ENCODE measurements around the gene SEC22A. TPM values are rescaled to one million over a fixed set of nuclear protein-coding genes. Genes with fewer than 3 reads are reported as not detected.
A peak's percentile ranks its signal among the peaks of the same experiment; 100 is the strongest.

The SEC22A gene
- total and polyA plus RNA-seq, 2 of the 13 experiments (the other 11 are each of a cell fraction or from before 2014, with no cell fraction given), result 14.1 to 17.3 TPM

DNA sequence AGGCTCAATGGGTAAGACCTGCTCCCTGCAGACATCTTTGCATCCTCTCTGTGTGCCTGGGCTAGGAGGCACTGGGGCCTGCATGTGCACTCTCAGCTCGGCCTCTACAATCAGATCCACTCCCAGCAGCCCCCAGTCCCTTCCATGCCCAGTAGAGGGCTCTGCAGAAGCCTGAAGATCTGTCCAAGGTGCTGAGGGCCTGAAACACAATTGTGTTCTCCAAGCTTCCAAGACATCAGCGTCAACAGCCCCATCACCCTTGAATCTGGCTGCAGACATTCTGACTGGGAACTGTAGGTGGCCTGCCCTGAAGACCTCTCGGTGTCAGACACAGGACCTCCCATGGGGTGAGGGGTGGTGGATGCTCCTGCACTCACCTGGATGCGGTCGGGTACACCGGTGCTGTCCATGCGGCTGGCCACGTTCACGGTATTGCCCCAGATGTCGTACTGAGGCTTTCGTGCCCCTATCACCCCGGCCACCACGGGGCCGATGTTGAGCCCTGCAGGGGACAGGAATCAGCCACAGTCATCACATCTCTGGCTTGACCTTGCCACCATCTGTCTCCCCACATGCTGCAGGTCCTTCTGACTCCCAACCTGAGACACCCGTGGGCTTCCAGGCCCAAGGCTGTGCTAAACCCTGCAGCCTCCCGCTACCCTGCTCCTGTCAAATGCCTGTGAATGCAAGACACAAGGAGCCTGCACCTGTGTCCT, 84.7 kb downstream of the SEC22A start (continued):
- TF ChIP-seq ZNF704 (CRISPR knock-in tag; IDR thresholded peaks at IDR 0.05; ENCODE audit: borderline replicate concordance) (peak; percentile 78; the same call in 1 of the 2 replicates), ZHX2 (IDR thresholded peaks at IDR 0.05; ENCODE audit: low read depth) (no peak), ZHX2 (CRISPR knock-in tag; IDR thresholded peaks at IDR 0.05; ENCODE audit: borderline replicate concordance) (0 out of 2 replicates have a peak, but pooled peaks have one; percentile 35), ZBTB43 (CRISPR knock-in tag; conservative IDR thresholded peaks at IDR 0.05) (peak; percentile 91), SMAD3 (CRISPR knock-in tag; IDR thresholded peaks at IDR 0.05) (peak; percentile 94), ATF6 (CRISPR knock-in tag; conservative IDR thresholded peaks at IDR 0.05) (peak; percentile 99), ZFP90 (CRISPR knock-in tag; IDR thresholded peaks at IDR 0.05; ENCODE audit: borderline replicate concordance) (peak; percentile 83; the same call in 1 of the 2 replicates), REPIN1 (CRISPR knock-in tag; IDR thresholded peaks at IDR 0.05; ENCODE audit: borderline replicate concordance, low read depth) (peak; percentile 61; the same call in 1 of the 2 replicates), ZNF660 (CRISPR knock-in tag; IDR thresholded peaks at IDR 0.05; ENCODE audit: borderline replicate concordance, low read depth) (no peak), KMT2B (CRISPR knock-in tag; IDR thresholded peaks at IDR 0.05) (peak; percentile 81), KDM5B (CRISPR knock-in tag; IDR thresholded peaks at IDR 0.05; ENCODE audit: borderline replicate concordance) (peak; percentile 32; the same call in 1 of the 2 replicates), ZBTB20 (CRISPR knock-in tag; IDR thresholded peaks at IDR 0.05; ENCODE audit: borderline replicate concordance, low read depth) (peak; percentile 74; the same call in 1 of the 2 replicates), MAF1 (CRISPR knock-in tag; IDR thresholded peaks at IDR 0.05; ENCODE audit: borderline replicate concordance) (peak; percentile 92; the same call in 1 of the 2 replicates), SRSF9 (IDR thresholded peaks at IDR 0.05; ENCODE audit: borderline replicate concordance, insufficient read depth, low read depth, low read length, poor library complexity, severe bottlenecking) (no peak), SAP130 (CRISPR knock-in tag; IDR thresholded peaks at IDR 0.05; ENCODE audit: low read depth) (peak; percentile 66)
